HepG2 (cell line): ENCODE data around the gene NUDT2. TPM values are rescaled to one million over a fixed set of nuclear protein-coding genes. Genes with fewer than 3 reads are reported as not detected.

Experiments used
- AGO1 ChIP-seq: fragments of 200-400 bp; formaldehyde crosslinking; IDR thresholded peaks from 2 replicates; pipeline ENCODE4 v1.6.1; 2017; ENCODE audit warnings: mild to moderate bottlenecking, low read depth, low read length, moderate library complexity; ENCODE audit not compliant: poor library complexity, severe bottlenecking
- ARNTL ChIP-seq: sonication (generic); formaldehyde crosslinking; IDR thresholded peaks from 2 replicates; pipeline ENCODE4 v1.4.0; 2020; ENCODE audit warnings: mild to moderate bottlenecking, missing genetic modification reagents
- GPN1 ChIP-seq: sonication (generic); formaldehyde crosslinking; IDR thresholded peaks from 2 replicates; pipeline ENCODE4 v1.5.1; 2020; ENCODE audit warnings: missing genetic modification reagents, borderline replicate concordance
- KAT7 ChIP-seq: IDR thresholded peaks from 2 replicates; pipeline ENCODE4 v1.6.1; 2018; ENCODE audit warnings: borderline replicate concordance, missing compliant biosample characterization
- KIAA2018 ChIP-seq: sonication (generic); formaldehyde crosslinking; IDR thresholded peaks from 2 replicates; pipeline ENCODE4 v1.5.0; 2020; ENCODE audit warnings: mild to moderate bottlenecking, missing genetic modification reagents, borderline replicate concordance
- RELA ChIP-seq: sonication (generic); formaldehyde crosslinking; IDR thresholded peaks from 2 replicates; pipeline ENCODE4 v1.4.0; 2020; ENCODE audit warnings: missing genetic modification reagents
- SOX6 ChIP-seq, 2 experiments: fragments of 450-650 bp in 1 of 2; sonication (generic) in 1 of 2; formaldehyde crosslinking in 1 of 2; IDR thresholded peaks; 2 replicates each; pipeline versions ENCODE4 v1.4.0 to v1.6.1; 2017 to 2020; ENCODE audit warnings: antibody characterized with exemption in 1 of 2, mild to moderate bottlenecking in 1 of 2, missing genetic modification reagents in 1 of 2
- ZBTB20 ChIP-seq: sonication (generic); formaldehyde crosslinking; IDR thresholded peaks from 2 replicates; pipeline ENCODE4 v1.8.1; 2023; ENCODE audit warnings: missing genetic modification reagents, low read depth, mild to moderate bottlenecking, borderline replicate concordance
- ZC3H4 ChIP-seq: sonication (generic); formaldehyde crosslinking; IDR thresholded peaks from 2 replicates; pipeline ENCODE4 v1.4.0; 2020; ENCODE audit warnings: missing genetic modification reagents, borderline replicate concordance
- ZGPAT ChIP-seq: IDR thresholded peaks from 2 replicates; pipeline ENCODE4 v1.6.1; 2016; ENCODE audit warnings: mild to moderate bottlenecking
- ZNF589 ChIP-seq: sonication (generic); formaldehyde crosslinking; conservative IDR thresholded peaks from 2 replicates; pipeline ENCODE4 v1.8.0; 2022; ENCODE audit warnings: mild to moderate bottlenecking, moderate library complexity, missing genetic modification reagents
- ZNF746 ChIP-seq: sonication (generic); formaldehyde crosslinking; IDR thresholded peaks from 2 replicates; pipeline ENCODE4 v1.8.0; 2022; ENCODE audit warnings: mild to moderate bottlenecking, missing genetic modification reagents
- ZNF816 ChIP-seq: sonication (generic); formaldehyde crosslinking; IDR thresholded peaks from 2 replicates; pipeline ENCODE4 v1.8.0; 2022; ENCODE audit warnings: missing genetic modification reagents, mild to moderate bottlenecking, borderline replicate concordance
- polyA plus RNA-seq, 8 experiments: library from polyadenylated mRNA; depleted of rRNA in 3 of 8; stranded (reverse) in 7 of 8; unstranded in 1 of 8; fragments of >200 nt; fragmentation: Illumina TruSeq in 4 of 8; extraction: Trizol in 4 of 8; gene quantifications; 2 replicates each; pipeline versions ENCODE4 v1.2.1 to v1.2.3, GENCODE V29; 2011 to 2016; ENCODE audit warnings: low read depth in 4 of 8, missing spikeins in 1 of 8, mixed read lengths in 1 of 8; ENCODE audit not compliant: insufficient read depth in 1 of 8
- total RNA-seq, 5 experiments: library from RNA; depleted of rRNA; stranded (reverse); fragments of >200 nt; fragmentation: Illumina TruSeq; extraction: Trizol; gene quantifications; 2 replicates each; pipeline ENCODE4 v1.2.3, GENCODE V29; 2016; ENCODE audit warnings: low read depth in 1 of 5
- TF ChIP-seq, protein P1 (sequence below): sonication (generic); formaldehyde crosslinking; IDR thresholded peaks from 2 replicates; pipeline ENCODE4 v1.4.0; 2020; ENCODE audit warnings: missing genetic modification reagents, borderline replicate concordance
- TF ChIP-seq, protein P2 (sequence below): sonication (generic); formaldehyde crosslinking; IDR thresholded peaks from 2 replicates; pipeline ENCODE4 v1.4.0; 2020; ENCODE audit warnings: missing genetic modification reagents

Gene NUDT2
- total and polyA plus RNA-seq, 2 of the 13 experiments (the other 11 are each of a cell fraction or from before 2014, with no cell fraction given) = 19.9 to 24.6 TPM

- TF ChIP-seq ZNF746 (no peak), KIAA2018 (CRISPR knock-in tag) (no peak), ZC3H4 (CRISPR knock-in tag) (no peak), GPN1 (CRISPR knock-in tag) (no peak), ARNTL (CRISPR knock-in tag) (no peak), ZGPAT (CRISPR knock-in tag) (no peak), RELA (CRISPR knock-in tag) (no peak), ZBTB20 (CRISPR knock-in tag) (peak; percentile 31; the same call in 1 of the 2 replicates), ZNF589 (no peak), ZNF816 (CRISPR knock-in tag) (no peak), AGO1 (no peak), SOX6 (IDR thresholded peaks at IDR 0.05) (no peak), SOX6 (CRISPR knock-in tag; IDR thresholded peaks at IDR 0.05) (peak; percentile 18; the same call in 1 of the 2 replicates), KAT7 (CRISPR knock-in tag) (no peak)
- TF ChIP-seq, protein P1, sequence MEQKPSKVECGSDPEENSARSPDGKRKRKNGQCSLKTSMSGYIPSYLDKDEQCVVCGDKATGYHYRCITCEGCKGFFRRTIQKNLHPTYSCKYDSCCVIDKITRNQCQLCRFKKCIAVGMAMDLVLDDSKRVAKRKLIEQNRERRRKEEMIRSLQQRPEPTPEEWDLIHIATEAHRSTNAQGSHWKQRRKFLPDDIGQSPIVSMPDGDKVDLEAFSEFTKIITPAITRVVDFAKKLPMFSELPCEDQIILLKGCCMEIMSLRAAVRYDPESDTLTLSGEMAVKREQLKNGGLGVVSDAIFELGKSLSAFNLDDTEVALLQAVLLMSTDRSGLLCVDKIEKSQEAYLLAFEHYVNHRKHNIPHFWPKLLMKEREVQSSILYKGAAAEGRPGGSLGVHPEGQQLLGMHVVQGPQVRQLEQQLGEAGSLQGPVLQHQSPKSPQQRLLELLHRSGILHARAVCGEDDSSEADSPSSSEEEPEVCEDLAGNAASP (CRISPR knock-in tag) = peak; percentile 34; the same call in 1 of the 2 replicates
- TF ChIP-seq, protein P2, sequence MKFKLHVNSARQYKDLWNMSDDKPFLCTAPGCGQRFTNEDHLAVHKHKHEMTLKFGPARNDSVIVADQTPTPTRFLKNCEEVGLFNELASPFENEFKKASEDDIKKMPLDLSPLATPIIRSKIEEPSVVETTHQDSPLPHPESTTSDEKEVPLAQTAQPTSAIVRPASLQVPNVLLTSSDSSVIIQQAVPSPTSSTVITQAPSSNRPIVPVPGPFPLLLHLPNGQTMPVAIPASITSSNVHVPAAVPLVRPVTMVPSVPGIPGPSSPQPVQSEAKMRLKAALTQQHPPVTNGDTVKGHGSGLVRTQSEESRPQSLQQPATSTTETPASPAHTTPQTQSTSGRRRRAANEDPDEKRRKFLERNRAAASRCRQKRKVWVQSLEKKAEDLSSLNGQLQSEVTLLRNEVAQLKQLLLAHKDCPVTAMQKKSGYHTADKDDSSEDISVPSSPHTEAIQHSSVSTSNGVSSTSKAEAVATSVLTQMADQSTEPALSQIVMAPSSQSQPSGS (CRISPR knock-in tag) = no peak
Observed at GRCh38 chr9:34346873-34347799, 17.8 kb downstream of the NUDT2 start (continued).
